HAP-1 (cell line): Measurements from ENCODE around the gene CASR.

Source experiments
- DNase-seq, 2 experiments: peaks; one replicate each; pipeline ENCODE4 v3.0.0-alpha.2; 2016 to 2020; ENCODE audit warnings: low spot score in 2 of 2
- H3K27me3 ChIP-seq: fragments of 250-450 bp; sonication (Bioruptor Pico); 2 replicates; pipeline ENCODE4 v1.5.1; 2020; ENCODE audit warnings: low read depth, mild to moderate bottlenecking, moderate library complexity
- H3K36me3 ChIP-seq: fragments of 250-450 bp; sonication (Bioruptor Pico); replicated peaks from 2 replicates; pipeline ENCODE4 v1.5.1; 2020; ENCODE audit warnings: mild to moderate bottlenecking
- H3K4me1 ChIP-seq: fragments of 250-450 bp; sonication (Bioruptor Pico); 2 replicates; pipeline ENCODE4 v1.5.1; 2020; ENCODE audit warnings: mild to moderate bottlenecking
- H3K4me3 ChIP-seq: fragments of 250-450 bp; sonication (Bioruptor Pico); 2 replicates; pipeline ENCODE4 v1.5.1; 2020; ENCODE audit warnings: mild to moderate bottlenecking, moderate library complexity
- H3K9me3 ChIP-seq: fragments of 250-450 bp; sonication (Bioruptor Pico); 2 replicates; pipeline ENCODE4 v1.5.1; 2020; ENCODE audit warnings: mild to moderate bottlenecking, moderate library complexity
- in situ Hi-C: fragments of 300-500 bp; cut with MboI; formaldehyde crosslinking; loops from 3 replicates; pipeline ENCODE4 v1.14.3; 2020; ENCODE audit warnings: low sequenced_read_pairs, inconsistent platforms, mixed read lengths

Gene CASR

DNA sequence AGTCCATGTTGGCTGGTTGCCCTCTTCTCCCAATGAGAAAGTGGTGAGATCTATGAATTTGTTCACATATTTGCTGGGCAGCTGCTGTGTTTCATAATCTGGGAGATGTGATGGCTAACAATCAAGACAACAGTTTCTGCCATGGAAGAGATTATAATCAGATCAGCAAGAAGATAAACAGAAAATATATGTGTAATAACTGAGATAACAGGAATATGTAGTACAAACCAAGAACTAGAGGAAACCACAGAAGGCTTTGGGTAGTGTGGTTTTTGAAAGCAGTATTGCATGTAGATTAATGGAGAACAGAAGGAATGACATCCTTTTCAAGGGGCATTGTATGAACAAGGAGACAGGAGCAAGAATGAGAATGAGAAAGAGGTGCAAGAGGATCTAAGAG lies 129.4 kb downstream of the CASR start:
- Histone ChIP-seq H3K36me3 (no peaks in the 10 kb centered on the region), H3K27me3 (peaks cover 12% of the 10 kb centered on the region), H3K4me3 (no peak overlapping the region), H3K4me1 (no peaks in the 10 kb centered on the region), H3K9me3 (no peaks in the 10 kb centered on the region)
- in situ Hi-C loops = no loop called here
- DNase-seq = no peak

DNA sequence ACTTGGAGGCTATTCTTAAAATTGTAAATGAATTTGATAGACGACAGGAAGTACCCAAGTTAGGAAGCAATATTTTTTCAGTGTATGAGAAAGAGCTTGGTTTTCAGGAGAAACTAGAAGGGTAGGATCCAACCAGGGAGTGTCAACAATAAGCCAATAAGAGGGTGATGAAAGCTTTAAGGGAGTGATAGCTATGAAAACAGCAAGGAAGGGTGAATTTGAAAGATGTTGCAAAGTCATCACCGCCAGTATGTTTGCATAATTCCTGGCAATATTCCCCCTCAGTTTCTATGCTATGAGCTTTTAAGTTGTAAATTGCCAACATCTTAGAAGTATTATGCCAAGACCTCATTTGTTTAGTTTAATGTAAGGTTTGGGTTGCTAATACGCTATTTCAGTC lies 129.8 kb downstream of the CASR start:
- no peaks in the 10 kb centered on the region for H3K36me3 ChIP-seq
- no peaks in the 10 kb centered on the region for H3K9me3 ChIP-seq
- peaks cover 10% of the 10 kb centered on the region for H3K27me3 ChIP-seq
- DNase-seq = no peak
- in situ Hi-C loops = no loop called here
- no peak overlapping the region for H3K4me3 ChIP-seq
- no peaks in the 10 kb centered on the region for H3K4me1 ChIP-seq

GRCh38 chr3:122314228-122314876 lies 130.9 kb downstream of the CASR start:
- in situ Hi-C loops = no loop called here
- peaks cover 7% of the 10 kb centered on the region; the same call in 1 of the 2 replicates for H3K27me3 ChIP-seq
- no peak for DNase-seq
- H3K36me3 ChIP-seq = no peaks in the 10 kb centered on the region
- H3K9me3 ChIP-seq = no peaks in the 10 kb centered on the region
- H3K4me1 ChIP-seq = no peaks in the 10 kb centered on the region
- no peak overlapping the region for H3K4me3 ChIP-seq

DNA sequence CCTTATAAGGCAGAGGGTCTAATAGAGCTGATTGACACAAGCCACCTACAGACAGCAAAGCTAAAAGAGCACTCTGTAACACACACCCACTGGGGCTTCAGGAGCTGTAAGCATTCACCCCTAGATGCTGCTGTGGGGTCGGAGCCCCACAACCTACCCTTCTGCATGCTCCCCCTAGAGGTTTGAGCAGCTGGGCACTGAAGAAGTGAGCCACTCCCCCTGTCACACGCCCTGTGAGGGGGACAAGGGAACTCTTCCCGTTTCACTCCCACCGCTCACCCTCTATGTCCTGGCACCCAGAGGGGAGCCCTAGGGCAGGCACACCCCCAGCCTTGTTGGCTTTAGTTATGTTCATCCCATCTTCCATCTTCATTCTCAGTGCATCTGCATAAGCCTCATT lies 132.2 kb downstream of the CASR start:
- no peaks in the 10 kb centered on the region for H3K36me3 ChIP-seq
- in situ Hi-C loops = no loop called here
- DNase-seq = no peak
- no peaks in the 10 kb centered on the region for H3K9me3 ChIP-seq
- H3K4me3 ChIP-seq = no peak overlapping the region
- peaks cover 7% of the 10 kb centered on the region; the same call in 1 of the 2 replicates for H3K27me3 ChIP-seq
- no peaks in the 10 kb centered on the region for H3K4me1 ChIP-seq

GRCh38 chr3:122316368-122316767 lies 132.9 kb downstream of the CASR start:
- DNase-seq = no peak
- Histone ChIP-seq H3K4me3 (no peak overlapping the region), H3K36me3 (no peaks in the 10 kb centered on the region), H3K27me3 (peaks cover 5% of the 10 kb centered on the region; the same call in 1 of the 2 replicates), H3K9me3 (no peaks in the 10 kb centered on the region), H3K4me1 (no peaks in the 10 kb centered on the region)
- in situ Hi-C loops = no loop called here

DNA sequence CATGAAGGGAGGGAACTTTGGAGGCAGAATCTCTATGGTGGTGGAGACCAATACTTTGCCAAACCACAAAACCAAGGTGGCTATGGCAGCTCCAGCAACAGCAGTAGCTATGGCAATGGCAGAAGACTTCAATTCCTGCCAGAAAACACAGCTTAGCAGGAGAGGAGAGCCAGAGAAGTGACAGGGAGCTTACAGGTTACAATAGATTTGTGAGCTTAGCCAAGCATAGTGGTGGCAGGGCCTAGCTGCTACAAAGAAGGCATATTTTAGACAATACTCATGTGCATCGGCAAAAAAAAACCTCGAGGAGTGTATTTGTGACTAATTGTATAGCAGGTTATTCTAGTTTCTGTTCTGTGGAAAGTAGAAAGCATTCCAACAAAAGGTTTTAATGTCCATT lies 135.2 kb downstream of the CASR start:
- DNase-seq = no peak
- no peaks in the 10 kb centered on the region for H3K4me1 ChIP-seq
- no peaks in the 10 kb centered on the region for H3K27me3 ChIP-seq
- H3K36me3 ChIP-seq = no peaks in the 10 kb centered on the region
- no peak overlapping the region for H3K4me3 ChIP-seq
- in situ Hi-C loops = no loop called here
- H3K9me3 ChIP-seq = no peaks in the 10 kb centered on the region

DNA sequence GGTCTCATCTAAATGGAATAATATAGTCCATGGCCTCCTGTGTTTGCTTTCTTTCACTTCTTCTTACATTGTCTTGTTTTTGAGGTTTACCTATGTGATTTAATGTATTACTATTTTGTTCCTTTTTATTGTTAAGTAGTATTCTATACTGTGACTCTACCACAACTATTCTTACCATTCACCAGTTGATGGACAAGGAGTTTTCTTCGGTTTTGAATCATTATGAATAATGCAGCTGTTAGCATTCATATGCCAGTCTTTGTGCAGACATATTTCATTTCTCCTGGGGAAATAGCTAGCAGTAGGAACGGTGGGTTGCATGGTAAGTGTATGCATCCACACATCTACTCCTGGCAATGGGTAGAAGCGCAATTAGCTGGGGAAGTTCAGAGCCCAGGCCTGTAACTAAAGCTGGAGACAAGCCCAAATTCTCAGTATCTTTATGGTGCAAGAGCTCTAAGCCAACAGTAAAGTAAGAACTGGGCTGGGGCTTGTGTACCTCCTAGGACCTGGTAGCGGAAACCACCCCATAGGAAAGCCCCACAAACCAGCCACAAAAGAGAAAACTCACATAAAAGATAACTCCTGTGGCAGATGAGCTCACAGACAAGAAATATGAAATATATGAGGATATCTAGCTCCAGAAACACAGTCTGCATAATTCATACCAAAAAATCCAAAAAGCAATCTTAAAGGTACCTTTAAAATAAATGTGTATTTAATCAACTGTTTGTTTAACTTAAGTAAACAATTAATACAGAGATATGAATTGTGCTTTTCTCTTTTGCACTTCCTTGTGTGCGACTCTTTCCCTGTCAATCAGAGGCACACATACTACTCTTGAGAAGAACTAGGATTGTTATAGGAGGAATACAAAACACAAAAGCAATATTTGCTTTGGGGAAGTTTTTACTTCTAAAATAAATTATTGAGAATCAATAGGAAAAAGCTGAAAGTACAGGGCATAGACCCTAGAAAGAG lies 138.9 kb downstream of the CASR start:
- H3K9me3 ChIP-seq = no peaks in the 10 kb centered on the region

GRCh38 chr3:122324871-122325323 lies 141.4 kb downstream of the CASR start, which contains the start of gene CSTA:
Gene CSTA (plus strand): TSS chr3:122325248. CDS start chr3:122325293, 45 bp downstream.
- Histone ChIP-seq H3K27me3 (no peaks in the 10 kb centered on the region), H3K4me3 (no peak within 1 kb of the TSS), H3K36me3 (no peaks in the 10 kb centered on the region), H3K4me1 (no peaks in the 10 kb centered on the region), H3K9me3 (no peaks in the 10 kb centered on the region)
- no peak for DNase-seq
- in situ Hi-C loops = no loop called here

More for the DNA sequence above, 138.9 kb downstream of the CASR start:
- in situ Hi-C loops = no loop called here
- Histone ChIP-seq H3K4me3 (no peak overlapping the region), H3K36me3 (no peaks in the 10 kb centered on the region), H3K4me1 (no peaks in the 10 kb centered on the region), H3K27me3 (no peaks in the 10 kb centered on the region)
- DNase-seq = no peak

DNA sequence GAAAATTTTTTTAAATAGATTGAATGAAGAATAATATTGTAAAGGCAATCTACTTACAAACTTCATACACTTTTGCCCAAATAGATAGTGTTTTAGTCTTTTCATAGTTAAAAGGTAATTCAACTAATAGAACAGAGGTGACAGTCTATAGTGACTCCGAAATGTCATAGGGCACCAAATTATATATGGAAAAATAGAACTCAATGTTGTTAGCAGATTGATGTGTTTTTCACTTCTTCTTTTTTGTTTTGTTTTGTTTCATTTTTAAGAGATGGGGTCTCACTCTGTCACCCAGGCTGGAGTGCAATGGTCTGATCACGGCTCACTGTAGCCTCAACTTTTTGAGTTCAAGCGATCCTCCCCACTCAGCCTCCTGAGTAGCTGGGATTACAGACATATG lies 142.3 kb downstream of the CASR start:
- H3K4me1 ChIP-seq = no peaks in the 10 kb centered on the region
- in situ Hi-C loops = no loop called here
- no peak overlapping the region for H3K4me3 ChIP-seq
- no peaks in the 10 kb centered on the region for H3K9me3 ChIP-seq
- no peak for DNase-seq
- no peaks in the 10 kb centered on the region for H3K36me3 ChIP-seq
- H3K27me3 ChIP-seq = no peaks in the 10 kb centered on the region

- in situ Hi-C loops = no loop called here
- H3K4me1 ChIP-seq = no peaks in the 10 kb centered on the region
- DNase-seq = no peak
- H3K36me3 ChIP-seq = no peaks in the 10 kb centered on the region
- no peak overlapping the region for H3K4me3 ChIP-seq
- peaks cover 3% of the 10 kb centered on the region for H3K27me3 ChIP-seq
- H3K9me3 ChIP-seq = no peaks in the 10 kb centered on the region
Observed at GRCh38 chr3:122331886-122332285, 148.4 kb downstream of the CASR start.

- Histone ChIP-seq H3K27me3 (peaks cover 3% of the 10 kb centered on the region), H3K9me3 (no peaks in the 10 kb centered on the region), H3K36me3 (no peaks in the 10 kb centered on the region), H3K4me1 (no peaks in the 10 kb centered on the region), H3K4me3 (no peak overlapping the region)
- no peak for DNase-seq
- in situ Hi-C loops = no loop called here
Observed at GRCh38 chr3:122332551-122332950, 149.1 kb downstream of the CASR start.
